Liver (tissue), 9 donors: ENCODE results near the gene CFAP251. TPM values are rescaled to one million over a fixed set of nuclear protein-coding genes. Genes with fewer than 3 reads are reported as not detected.

ENCODE experiments used
- DNase-seq: peaks from one replicate; pipeline ENCODE4 v3.0.0-alpha.2; 2017; ENCODE audit warnings: low spot score
- H3K27ac ChIP-seq, 2 donors: one replicate each; pipeline ENCODE4 v1.7.0; 2013; ENCODE audit warnings: inconsistent platforms in 2 of 2, low read length in 2 of 2, control low read depth in 1 of 2, low read depth in 1 of 2, mild to moderate bottlenecking in 1 of 2
- H3K27me3 ChIP-seq, 4 donors: one replicate each; pipeline versions ENCODE4 v1.6.1 to v1.7.0; 2013; ENCODE audit warnings: low read length in 3 of 4, inconsistent platforms in 1 of 4, mild to moderate bottlenecking in 1 of 4, moderate library complexity in 1 of 4; ENCODE audit not compliant: control insufficient read depth in 4 of 4, insufficient read depth in 4 of 4
- H3K36me3 ChIP-seq, 4 donors: one replicate each; pipeline versions ENCODE4 v1.6.1 to v1.7.0; 2013; ENCODE audit warnings: low read length in 3 of 4, mild to moderate bottlenecking in 3 of 4, low read depth in 1 of 4, moderate library complexity in 1 of 4; ENCODE audit not compliant: control insufficient read depth in 4 of 4, insufficient read depth in 3 of 4
- H3K4me1 ChIP-seq, 4 donors: one replicate each; pipeline versions ENCODE4 v1.6.1 to v1.7.0; 2013; ENCODE audit warnings: low read length in 3 of 4, mild to moderate bottlenecking in 3 of 4, moderate library complexity in 1 of 4; ENCODE audit not compliant: control insufficient read depth in 4 of 4, insufficient read depth in 4 of 4
- H3K4me3 ChIP-seq, 3 donors: one replicate each; pipeline versions ENCODE4 v1.6.1 to v1.7.0; 2013; ENCODE audit warnings: low read length in 3 of 3, control low read depth in 1 of 3, low read depth in 1 of 3, mild to moderate bottlenecking in 1 of 3
- H3K9ac ChIP-seq, 2 donors: one replicate each; pipeline ENCODE4 v1.7.0; 2013; ENCODE audit warnings: low read length in 2 of 2, mild to moderate bottlenecking in 2 of 2, moderate library complexity in 2 of 2, control low read depth in 1 of 2, low read depth in 1 of 2
- H3K9me3 ChIP-seq, 4 donors: one replicate each; pipeline versions ENCODE4 v1.6.1 to v1.7.0; 2013; ENCODE audit warnings: low read length in 3 of 4; ENCODE audit not compliant: control insufficient read depth in 4 of 4
- EGR1 ChIP-seq, 2 donors: IDR thresholded peaks; 2 replicates each; pipeline ENCODE4 v1.6.1; 2016 to 2018; ENCODE audit warnings: antibody characterized with exemption in 2 of 2, low read depth in 2 of 2
- FOXA1 ChIP-seq: IDR thresholded peaks from 2 replicates; pipeline ENCODE4 v1.6.1; 2016; ENCODE audit warnings: antibody characterized with exemption
- JUND ChIP-seq, 2 donors: IDR thresholded peaks; 2 replicates each; pipeline ENCODE4 v1.6.1; 2016; ENCODE audit warnings: antibody characterized with exemption in 2 of 2
- RAD21 ChIP-seq, 2 donors: IDR thresholded peaks; 2 replicates each; pipeline ENCODE4 v1.6.1; 2016; ENCODE audit warnings: antibody characterized with exemption in 2 of 2, mild to moderate bottlenecking in 2 of 2
- SP1 ChIP-seq: IDR thresholded peaks from 2 replicates; pipeline ENCODE4 v1.6.1; 2018; ENCODE audit warnings: antibody characterized with exemption, mild to moderate bottlenecking
- TAF1 ChIP-seq: conservative IDR thresholded peaks from 2 replicates; pipeline ENCODE4 v1.6.1; 2016; ENCODE audit warnings: antibody characterized with exemption, mild to moderate bottlenecking
- YY1 ChIP-seq: IDR thresholded peaks from 2 replicates; pipeline ENCODE4 v1.6.1; 2016; ENCODE audit warnings: antibody characterized with exemption, mild to moderate bottlenecking
- WGBS: extraction: QIAGEN DNeasy Blood & Tissue Kit; methylation state at CpG from one replicate; pipeline ENCODE4 v1.1.7; 2013; 5-methylcytosine and 5-hydroxymethylcytosine counted together
- polyA plus RNA-seq, 2 donors: library from polyadenylated mRNA; stranded (reverse) in 1 of 2; unstranded in 1 of 2; fragments of 200-250 nt in 1 of 2; fragments of >200 nt in 1 of 2; fragmentation: Nextera tagmentation in 1 of 2; extraction: Ambion mirVana in 1 of 2; gene quantifications; one replicate each; pipeline versions ENCODE4 v1.2.1 to v1.2.3, GENCODE V29; 2013 to 2015
- total RNA-seq, 2 donors: library from RNA; depleted of rRNA; stranded (reverse); fragments of >200 nt; gene quantifications; one replicate each; pipeline ENCODE4 v1.2.3, GENCODE V29; 2014
- TF ChIP-seq, protein P1 (sequence below): IDR thresholded peaks from 2 replicates; pipeline ENCODE4 v1.6.1; 2016; ENCODE audit warnings: antibody characterized with exemption
- TF ChIP-seq, protein P2 (sequence below): IDR thresholded peaks from 2 replicates; pipeline ENCODE4 v1.6.1; 2016; ENCODE audit warnings: antibody characterized with exemption
- TF ChIP-seq, protein P3 (sequence below): fragments of 150-350 bp; IDR thresholded peaks from 2 replicates; pipeline ENCODE4 v1.5.1; 2017; ENCODE audit warnings: improper control_type of control experiment, low read depth, low read length; ENCODE audit not compliant: missing input control
- TF ChIP-seq, protein P4 (sequence below): IDR thresholded peaks from 2 replicates; pipeline ENCODE4 v1.6.1; 2016; ENCODE audit warnings: antibody characterized with exemption
- donor health status: healthy.
- donor health status: healthy.
- donor health status: healthy.
- donor health status: healthy.
- donor health status: healthy.

CFAP251 gene
- total and polyA plus RNA-seq, 4 donors = 1.6 to 4.0 (median 2.0) TPM

DNA sequence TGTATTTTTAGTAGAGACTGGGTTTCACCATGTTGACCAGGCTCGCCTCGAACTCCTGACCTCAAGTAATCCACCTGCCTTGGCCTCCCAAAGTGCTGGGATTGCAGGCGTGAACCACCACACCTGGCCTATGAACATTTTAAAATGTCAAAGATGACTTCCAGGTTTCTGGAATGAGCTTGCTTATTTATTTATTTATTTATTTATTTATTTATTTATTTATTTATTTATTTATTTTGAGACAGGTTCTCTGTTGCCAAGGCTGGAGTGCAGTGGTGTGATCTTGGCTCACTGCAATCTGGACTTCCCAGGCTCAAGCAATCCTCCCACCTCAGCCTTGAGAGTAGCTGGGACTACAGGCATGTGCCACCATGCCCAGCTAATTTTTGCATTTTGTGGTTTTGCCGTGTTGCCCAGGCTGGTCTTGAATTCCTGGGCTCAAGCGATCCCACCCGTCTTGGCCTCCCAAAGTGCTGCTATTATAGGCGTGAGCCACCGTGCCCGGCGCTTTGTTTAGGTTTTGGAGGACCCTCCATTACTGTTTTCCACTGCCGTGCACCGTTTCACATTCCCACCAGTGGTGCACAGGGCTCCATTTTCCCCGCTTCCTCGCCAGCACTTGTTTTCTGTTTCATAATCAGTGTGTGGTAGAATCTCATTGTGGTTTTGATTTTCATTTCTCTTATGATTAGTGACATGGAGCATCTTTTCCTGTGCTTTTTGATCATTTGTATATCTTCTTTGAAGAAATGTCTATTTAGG lies 6.4 kb upstream of the CFAP251 start:
- no peak overlapping the region for H3K4me3 ChIP-seq
- DNase-seq = no peak
- no peaks in the 10 kb centered on the region for H3K4me1 ChIP-seq
- no peak overlapping the region for H3K27ac ChIP-seq
- TF ChIP-seq SP1 (no peak), RAD21 (IDR thresholded peaks at IDR 0.05) (no peak), YY1 (no peak), FOXA1 (no peak), EGR1 (IDR thresholded peaks at IDR 0.05; ENCODE audit: low read depth in 2 of 2) (no peak)
- TF ChIP-seq, protein P1, sequence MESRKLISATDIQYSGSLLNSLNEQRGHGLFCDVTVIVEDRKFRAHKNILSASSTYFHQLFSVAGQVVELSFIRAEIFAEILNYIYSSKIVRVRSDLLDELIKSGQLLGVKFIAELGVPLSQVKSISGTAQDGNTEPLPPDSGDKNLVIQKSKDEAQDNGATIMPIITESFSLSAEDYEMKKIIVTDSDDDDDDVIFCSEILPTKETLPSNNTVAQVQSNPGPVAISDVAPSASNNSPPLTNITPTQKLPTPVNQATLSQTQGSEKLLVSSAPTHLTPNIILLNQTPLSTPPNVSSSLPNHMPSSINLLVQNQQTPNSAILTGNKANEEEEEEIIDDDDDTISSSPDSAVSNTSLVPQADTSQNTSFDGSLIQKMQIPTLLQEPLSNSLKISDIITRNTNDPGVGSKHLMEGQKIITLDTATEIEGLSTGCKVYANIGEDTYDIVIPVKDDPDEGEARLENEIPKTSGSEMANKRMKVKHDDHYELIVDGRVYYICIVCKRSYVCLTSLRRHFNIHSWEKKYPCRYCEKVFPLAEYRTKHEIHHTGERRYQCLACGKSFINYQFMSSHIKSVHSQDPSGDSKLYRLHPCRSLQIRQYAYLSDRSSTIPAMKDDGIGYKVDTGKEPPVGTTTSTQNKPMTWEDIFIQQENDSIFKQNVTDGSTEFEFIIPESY = no peak
- TF ChIP-seq, protein P2, sequence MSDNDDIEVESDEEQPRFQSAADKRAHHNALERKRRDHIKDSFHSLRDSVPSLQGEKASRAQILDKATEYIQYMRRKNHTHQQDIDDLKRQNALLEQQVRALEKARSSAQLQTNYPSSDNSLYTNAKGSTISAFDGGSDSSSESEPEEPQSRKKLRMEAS = no peak
- TF ChIP-seq, protein P3, sequence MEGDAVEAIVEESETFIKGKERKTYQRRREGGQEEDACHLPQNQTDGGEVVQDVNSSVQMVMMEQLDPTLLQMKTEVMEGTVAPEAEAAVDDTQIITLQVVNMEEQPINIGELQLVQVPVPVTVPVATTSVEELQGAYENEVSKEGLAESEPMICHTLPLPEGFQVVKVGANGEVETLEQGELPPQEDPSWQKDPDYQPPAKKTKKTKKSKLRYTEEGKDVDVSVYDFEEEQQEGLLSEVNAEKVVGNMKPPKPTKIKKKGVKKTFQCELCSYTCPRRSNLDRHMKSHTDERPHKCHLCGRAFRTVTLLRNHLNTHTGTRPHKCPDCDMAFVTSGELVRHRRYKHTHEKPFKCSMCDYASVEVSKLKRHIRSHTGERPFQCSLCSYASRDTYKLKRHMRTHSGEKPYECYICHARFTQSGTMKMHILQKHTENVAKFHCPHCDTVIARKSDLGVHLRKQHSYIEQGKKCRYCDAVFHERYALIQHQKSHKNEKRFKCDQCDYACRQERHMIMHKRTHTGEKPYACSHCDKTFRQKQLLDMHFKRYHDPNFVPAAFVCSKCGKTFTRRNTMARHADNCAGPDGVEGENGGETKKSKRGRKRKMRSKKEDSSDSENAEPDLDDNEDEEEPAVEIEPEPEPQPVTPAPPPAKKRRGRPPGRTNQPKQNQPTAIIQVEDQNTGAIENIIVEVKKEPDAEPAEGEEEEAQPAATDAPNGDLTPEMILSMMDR = no peak
- 96% methylated on average over 14 of the region's 14 CpGs for WGBS
- H3K9me3 ChIP-seq = no peaks in the 10 kb centered on the region
- H3K27me3 ChIP-seq = no peaks in the 10 kb centered on the region
- peaks cover 15 to 43% (median 25%) of the 10 kb centered on the region in 4 donors for H3K36me3 ChIP-seq
- H3K9ac ChIP-seq = no peak overlapping the region

DNA sequence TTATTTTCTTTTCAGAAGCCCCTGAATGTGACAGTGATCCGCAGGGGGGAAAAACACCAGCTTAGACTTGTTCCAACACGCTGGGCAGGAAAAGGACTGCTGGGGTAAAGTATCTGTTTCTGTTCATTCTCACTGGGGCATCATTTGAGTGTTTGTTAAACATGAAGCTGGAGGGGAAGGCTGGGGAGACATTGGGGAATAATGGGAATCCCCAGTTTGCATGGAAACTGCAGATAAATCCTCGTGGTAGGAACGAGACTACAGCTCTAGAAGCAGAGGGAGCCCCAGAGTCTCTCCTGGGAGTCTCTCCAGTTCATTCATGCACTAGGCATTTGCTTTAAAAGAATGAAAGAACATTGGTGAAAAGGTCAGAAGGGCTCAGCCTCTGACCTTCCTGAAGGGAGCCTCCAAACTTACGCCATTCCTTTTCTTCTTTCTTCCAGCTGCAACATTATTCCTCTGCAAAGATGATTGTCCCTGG lies 2.5 kb upstream of the CFAP251 start:
- Histone ChIP-seq H3K36me3 (peaks cover 6 to 25% (median 17%) of the 10 kb centered on the region in 4 donors), H3K4me3 (no peak overlapping the region), H3K9me3 (no peaks in the 10 kb centered on the region), H3K27ac (no peak overlapping the region), H3K27me3 (no peaks in the 10 kb centered on the region), H3K9ac (no peak overlapping the region), H3K4me1 (peaks cover 0 to 14% (median 9%) of the 10 kb centered on the region in 4 donors)
- WGBS = 83% methylated on average over 5 of the region's 5 CpGs
- DNase-seq = no peak
- TF ChIP-seq SP1 (no peak), EGR1 (IDR thresholded peaks at IDR 0.05; ENCODE audit: low read depth in 2 of 2) (no peak), JUND (IDR thresholded peaks at IDR 0.05) (no peak), TAF1 (no peak), YY1 (no peak), RAD21 (IDR thresholded peaks at IDR 0.05) (no peak)
- TF ChIP-seq, protein P4, sequence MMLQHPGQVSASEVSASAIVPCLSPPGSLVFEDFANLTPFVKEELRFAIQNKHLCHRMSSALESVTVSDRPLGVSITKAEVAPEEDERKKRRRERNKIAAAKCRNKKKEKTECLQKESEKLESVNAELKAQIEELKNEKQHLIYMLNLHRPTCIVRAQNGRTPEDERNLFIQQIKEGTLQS = no peak
- TF ChIP-seq, protein P1 = no peak
